HL-60 (cell line): ENCODE measurements around the gene OTX2.

Experiments
- GABPA ChIP-seq: IDR thresholded peaks from 2 replicates; pipeline ENCODE4 v1.6.1; 2012; ENCODE audit warnings: low read depth
- POLR2AphosphoS5 ChIP-seq: IDR thresholded peaks from 2 replicates; pipeline ENCODE4 v1.6.1; 2012; ENCODE audit warnings: low read depth
- TF ChIP-seq, protein P1 (sequence below): IDR thresholded peaks from one replicate; pipeline ENCODE4 v1.5.1; 2011; ENCODE audit warnings: low read length, control low read depth, inconsistent platforms; ENCODE audit not compliant: insufficient read depth

DNA sequence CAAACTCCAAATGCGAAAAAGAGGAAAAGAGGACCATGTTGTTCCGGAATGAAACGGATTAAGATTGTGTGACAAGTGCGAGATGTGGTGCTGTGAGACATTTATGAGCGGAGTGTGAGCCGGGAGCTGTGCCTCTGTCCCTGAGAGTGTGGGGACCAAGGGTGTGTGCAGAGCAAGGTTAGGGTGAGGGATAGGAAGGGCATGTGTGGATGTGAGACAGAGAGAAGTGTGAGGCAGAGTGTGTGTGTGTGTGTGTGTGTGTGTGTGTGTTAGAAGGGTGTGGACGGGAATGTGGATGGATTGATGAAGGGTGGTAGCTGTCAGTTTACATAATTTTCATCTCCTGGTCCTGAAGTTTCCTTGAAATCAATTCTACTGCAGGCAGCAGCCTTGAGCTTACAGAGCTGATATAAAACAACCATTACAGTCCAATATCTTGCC, 4.3 kb upstream of the OTX2 start:
- TF ChIP-seq, protein P1, sequence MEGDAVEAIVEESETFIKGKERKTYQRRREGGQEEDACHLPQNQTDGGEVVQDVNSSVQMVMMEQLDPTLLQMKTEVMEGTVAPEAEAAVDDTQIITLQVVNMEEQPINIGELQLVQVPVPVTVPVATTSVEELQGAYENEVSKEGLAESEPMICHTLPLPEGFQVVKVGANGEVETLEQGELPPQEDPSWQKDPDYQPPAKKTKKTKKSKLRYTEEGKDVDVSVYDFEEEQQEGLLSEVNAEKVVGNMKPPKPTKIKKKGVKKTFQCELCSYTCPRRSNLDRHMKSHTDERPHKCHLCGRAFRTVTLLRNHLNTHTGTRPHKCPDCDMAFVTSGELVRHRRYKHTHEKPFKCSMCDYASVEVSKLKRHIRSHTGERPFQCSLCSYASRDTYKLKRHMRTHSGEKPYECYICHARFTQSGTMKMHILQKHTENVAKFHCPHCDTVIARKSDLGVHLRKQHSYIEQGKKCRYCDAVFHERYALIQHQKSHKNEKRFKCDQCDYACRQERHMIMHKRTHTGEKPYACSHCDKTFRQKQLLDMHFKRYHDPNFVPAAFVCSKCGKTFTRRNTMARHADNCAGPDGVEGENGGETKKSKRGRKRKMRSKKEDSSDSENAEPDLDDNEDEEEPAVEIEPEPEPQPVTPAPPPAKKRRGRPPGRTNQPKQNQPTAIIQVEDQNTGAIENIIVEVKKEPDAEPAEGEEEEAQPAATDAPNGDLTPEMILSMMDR: no peak
- TF ChIP-seq GABPA (no peak), POLR2AphosphoS5 (no peak)
